ENCODE data around the gene VAMP5. TPM values are rescaled to one million over a fixed set of nuclear protein-coding genes. Genes with fewer than 3 reads are reported as not detected.
"Not testable (repeated sequence)": the region's sequence is repeated elsewhere in the genome, so short reads cannot be mapped to it uniquely, and the experiment has no call there.

The VAMP5 gene
- total RNA-seq, 1 experiment from 2014 or later = 1.9 TPM

DNA sequence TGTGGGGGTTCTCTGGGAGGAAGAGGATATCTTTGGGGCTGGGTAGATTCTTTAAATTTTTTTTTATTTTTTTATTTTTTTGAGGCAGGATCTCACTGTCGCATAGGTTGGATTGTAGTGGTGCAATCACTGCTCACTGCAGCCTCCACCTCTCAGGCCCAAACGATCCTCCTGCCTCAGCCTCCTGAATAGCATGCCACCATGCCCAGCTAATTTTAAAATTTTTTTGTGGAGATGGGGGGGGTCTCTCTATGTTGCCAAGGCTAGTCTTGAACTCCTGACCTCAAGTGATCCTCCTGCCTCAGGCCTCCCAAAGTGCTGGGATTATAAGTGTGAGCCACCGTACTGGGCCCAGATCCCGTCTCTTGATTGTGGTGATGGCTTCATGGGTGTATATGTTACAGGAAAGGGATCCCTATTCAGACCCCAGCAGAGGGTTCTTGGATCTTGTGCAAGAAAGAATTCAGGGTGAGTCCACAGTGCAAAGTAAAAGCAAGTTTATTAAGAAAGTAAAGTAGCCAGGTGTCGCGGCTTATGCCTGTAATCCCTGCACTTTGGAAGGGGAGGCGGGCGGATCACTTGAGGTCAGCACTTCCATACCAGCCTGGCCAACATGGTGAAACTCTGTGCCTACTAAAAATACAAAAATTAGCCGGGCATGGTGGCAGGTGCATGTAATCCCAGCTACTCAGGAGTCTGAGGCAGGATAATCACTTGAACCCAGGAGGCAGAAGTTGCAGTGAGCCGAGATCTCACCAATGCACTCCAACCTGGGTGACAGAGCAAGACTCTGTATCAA lies 29.7 kb downstream of the VAMP5 start:
- Histone ChIP-seq H3K9ac (ENCODE audit: low read length) (no peak overlapping the region), H3K4me2 (ENCODE audit: low read length) (no peak overlapping the region), H3K9me2 (ENCODE audit: insufficient read depth) (no peaks in the 10 kb centered on the region), H3K27me3 (ENCODE audit: insufficient read depth, low read length) (no peaks in the 10 kb centered on the region), H2AFZ (ENCODE audit: low read depth, low read length, poor library complexity, severe bottlenecking) (no peak overlapping the region), H3K4me3 (replicated peaks in 1 of 2; ENCODE audit: low read depth in 1 of 2, low read length in 2 of 2) (no peak overlapping the region), H3K27ac (ENCODE audit: low read depth, low read length) (no peak overlapping the region), H3K79me2 (ENCODE audit: insufficient read depth, low read length) (peaks cover 52% of the 10 kb centered on the region), H3K4me1 (ENCODE audit: control insufficient read depth in 1 of 2, insufficient read depth in 2 of 2, low read length in 2 of 2) (peaks cover 18 to 39% of the 10 kb centered on the region in 2 experiments), H3K9me3 (ENCODE audit: control insufficient read depth in 1 of 2, insufficient read depth in 1 of 2, low read depth in 1 of 2, low read length in 2 of 2) (no peaks in the 10 kb centered on the region), H4K20me1 (ENCODE audit: insufficient read depth) (no peaks in the 10 kb centered on the region), H3K36me3 (ENCODE audit: control insufficient read depth in 1 of 2, insufficient read depth in 2 of 2, low read length in 2 of 2) (peaks cover 3 to 17% of the 10 kb centered on the region in 2 experiments; a peak in 2 of 4 replicates)
- CTCF ChIA-PET = no interaction called here
- intact Hi-C loops (cut with micrococcal nuclease) = loop anchor here (5.0 kb wide), 2 partner anchors 262 to 323 kb away; partner anchors contain the start of genes ELMOD3 and RETSAT
- BruUV-seq (replicated peaks) = no TSS peak
- ATAC-seq (no peak), DNase-seq (ENCODE audit: low read depth, low spot score) (no peak)
- POLR2A ChIA-PET = no interaction called here
- RAD21 ChIA-PET (ENCODE audit: low non-redundant PET in 1 of 2, low total read pairs in 2 of 2, uncharacterized antibody in 2 of 2, unreplicated experiment in 2 of 2) = no interaction called here
- no peak for TF ChIP-seq POLR2A (IDR thresholded peaks at IDR 0.05; ENCODE audit: borderline replicate concordance, extremely low read depth, insufficient read depth, insufficient read length)
- TF ChIP-seq POLR2AphosphoS5 (IDR thresholded peaks at IDR 0.05; ENCODE audit: low read depth, low read length) = peak; percentile 25

DNA sequence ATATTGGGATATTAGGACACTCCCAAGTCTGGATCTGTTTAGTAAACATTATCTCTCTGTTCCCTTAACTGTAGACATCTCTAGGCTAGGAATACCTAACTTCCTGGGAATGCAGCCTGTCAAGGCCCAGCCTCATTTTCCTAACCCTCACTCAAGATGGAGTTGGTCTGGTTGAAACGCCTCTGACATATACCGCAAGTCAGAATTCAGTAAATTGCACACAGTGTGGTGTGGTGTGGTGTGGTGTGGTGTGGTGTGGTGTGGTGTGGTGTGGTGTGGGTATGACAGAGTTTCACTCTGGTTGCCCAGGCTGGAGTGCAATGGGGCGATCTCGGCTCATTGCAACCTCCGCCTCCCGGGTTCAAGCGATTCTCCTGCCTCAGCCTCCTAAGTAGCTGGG lies 30.5 kb downstream of the VAMP5 start:
- H3K9me2 ChIP-seq (ENCODE audit: insufficient read depth); RAD21 ChIA-PET (ENCODE audit: low non-redundant PET in 1 of 2, low total read pairs in 2 of 2, uncharacterized antibody in 2 of 2, unreplicated experiment in 2 of 2); ATAC-seq; H4K20me1 ChIP-seq (ENCODE audit: insufficient read depth); H3K9me3 ChIP-seq (ENCODE audit: control insufficient read depth in 1 of 2, insufficient read depth in 1 of 2, low read depth in 1 of 2, low read length in 2 of 2); BruUV-seq (replicated peaks); H2AFZ ChIP-seq (ENCODE audit: low read depth, low read length, poor library complexity, severe bottlenecking); H3K4me3 ChIP-seq (replicated peaks in 1 of 2; ENCODE audit: low read depth in 1 of 2, low read length in 2 of 2); CTCF ChIA-PET; H3K27ac ChIP-seq (ENCODE audit: low read depth, low read length); H3K4me2 ChIP-seq (ENCODE audit: low read length); H3K27me3 ChIP-seq (ENCODE audit: insufficient read depth, low read length); H3K9ac ChIP-seq (ENCODE audit: low read length); DNase-seq (ENCODE audit: low read depth, low spot score): not testable (repeated sequence)
- Histone ChIP-seq H3K4me1 (ENCODE audit: control insufficient read depth in 1 of 2, insufficient read depth in 2 of 2, low read length in 2 of 2) (peaks cover 18 to 39% of the 10 kb centered on the region in 2 experiments), H3K79me2 (ENCODE audit: insufficient read depth, low read length) (peaks cover 61% of the 10 kb centered on the region), H3K36me3 (ENCODE audit: control insufficient read depth in 1 of 2, insufficient read depth in 2 of 2, low read length in 2 of 2) (peaks cover 11 to 21% of the 10 kb centered on the region in 2 experiments; a peak in 3 of 4 replicates)
- POLR2A ChIA-PET = interaction anchor here (1.4 kb wide), 1 partner anchor 58 kb away, joined by 4 read pairs; no protein-coding TSS in a partner anchor
- intact Hi-C loops (cut with micrococcal nuclease) = loop anchor here (5.0 kb wide), 2 partner anchors 262 to 323 kb away; partner anchors contain the start of genes ELMOD3 and RETSAT

Data from HCT116 (cell line).